GM18511 (cell line): ENCODE results near the gene NRN1L.

Experiments
- ATAC-seq: cut with Tn5 transposase; IDR thresholded peaks from one replicate; pipeline ENCODE4 v1.9.1; 2021; ENCODE audit warnings: mild to moderate bottlenecking, moderate library complexity; ENCODE audit not compliant: unreplicated experiment

The NRN1L gene

GRCh38 chr16:67934306-67935100 is 49.8 kb downstream of the NRN1L start:
- no peak for ATAC-seq

GRCh38 chr16:67935101-67935401 is 50.4 kb downstream of the NRN1L start:
- no peak for ATAC-seq

- ATAC-seq = peak; percentile 91
Measured at GRCh38 chr16:67935402-67936123, 50.9 kb downstream of the NRN1L start.
